ENCODE data around the gene HS2ST1.

- TF ChIP-seq CTCF (conservative IDR thresholded peaks at IDR 0.05; ENCODE audit: low read depth, low read length) (no peak), EZH2 (IDR thresholded peaks at IDR 0.05; ENCODE audit: borderline replicate concordance, low read depth, low read length, poor library complexity, severe bottlenecking) (no peak)
These were observed 149.9 kb downstream of the HS2ST1 start for GRCh38 chr1:87064309-87064708.

Data from A673 (cell line).